Bronchial epithelial cell (primary cell): ENCODE data around the gene NAV3. TPM values are rescaled to one million over a fixed set of nuclear protein-coding genes. Genes with fewer than 3 reads are reported as not detected.
A peak's percentile ranks its signal among the peaks of the same experiment; 100 is the strongest.

ENCODE experiments used
- DNase-seq: peaks from one replicate; pipeline ENCODE4 v3.0.0-alpha.2; 2010; ENCODE audit warnings: low read depth
- FAIRE-seq: peaks from 2 replicates; lab custom pipeline; 2011; peaks lifted over from hg19 to GRCh38; lab: Jason Lieb, UNC
- H3K27me3 ChIP-seq: 2 replicates; pipeline ENCODE4 v1.5.1; 2011; ENCODE audit warnings: low read length; ENCODE audit not compliant: control insufficient read depth, insufficient read depth
- H3K36me3 ChIP-seq: 2 replicates; pipeline ENCODE4 v1.5.1; 2011; ENCODE audit warnings: low read length; ENCODE audit not compliant: control insufficient read depth, insufficient read depth
- H3K4me3 ChIP-seq: 2 replicates; pipeline ENCODE4 v1.5.1; 2011; ENCODE audit warnings: mild to moderate bottlenecking, low read depth, low read length, control low read depth
- total RNA-seq: library from RNA; depleted of rRNA; stranded (reverse); fragments of >200 nt; gene quantifications from 2 replicates; pipeline ENCODE4 v1.2.1, GENCODE V29; 2014
- TF ChIP-seq, protein P1 (sequence below): IDR thresholded peaks from 2 replicates; pipeline ENCODE4 v1.5.1; 2011; ENCODE audit warnings: mild to moderate bottlenecking, moderate library complexity, low read length, control low read depth, inconsistent platforms; ENCODE audit not compliant: insufficient read depth, severe bottlenecking

Gene NAV3
- total RNA-seq, 1 donor from 2014 or later = 1.6 TPM

DNA sequence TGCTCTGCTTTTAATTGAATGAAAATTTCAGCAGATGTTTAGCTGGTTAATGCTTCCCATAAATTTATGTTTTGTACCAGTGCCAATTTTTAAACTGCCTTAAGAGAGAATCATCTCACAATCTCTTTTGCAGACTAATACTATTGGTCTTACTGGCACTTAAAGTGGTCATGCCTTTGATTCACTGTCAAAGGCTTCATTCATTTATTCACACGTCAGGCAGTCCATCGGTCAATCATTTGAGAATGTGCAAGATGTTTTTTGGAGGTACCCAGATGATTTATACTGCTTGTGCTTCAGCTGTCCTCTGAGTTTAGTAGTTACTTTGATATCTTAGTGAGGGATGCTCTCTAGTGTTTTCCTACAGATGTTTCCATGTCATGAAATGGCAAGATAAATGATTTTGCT lies 83.4 kb downstream of the NAV3 start:
- no peaks in the 10 kb centered on the region for H3K27me3 ChIP-seq

GRCh38 chr12:77915071-77915600 lies 84.4 kb downstream of the NAV3 start:
- no peak for FAIRE-seq
- no peak for DNase-seq
- Histone ChIP-seq H3K27me3 (no peaks in the 10 kb centered on the region), H3K36me3 (no peaks in the 10 kb centered on the region), H3K4me3 (no peak overlapping the region)
- TF ChIP-seq, protein P1, sequence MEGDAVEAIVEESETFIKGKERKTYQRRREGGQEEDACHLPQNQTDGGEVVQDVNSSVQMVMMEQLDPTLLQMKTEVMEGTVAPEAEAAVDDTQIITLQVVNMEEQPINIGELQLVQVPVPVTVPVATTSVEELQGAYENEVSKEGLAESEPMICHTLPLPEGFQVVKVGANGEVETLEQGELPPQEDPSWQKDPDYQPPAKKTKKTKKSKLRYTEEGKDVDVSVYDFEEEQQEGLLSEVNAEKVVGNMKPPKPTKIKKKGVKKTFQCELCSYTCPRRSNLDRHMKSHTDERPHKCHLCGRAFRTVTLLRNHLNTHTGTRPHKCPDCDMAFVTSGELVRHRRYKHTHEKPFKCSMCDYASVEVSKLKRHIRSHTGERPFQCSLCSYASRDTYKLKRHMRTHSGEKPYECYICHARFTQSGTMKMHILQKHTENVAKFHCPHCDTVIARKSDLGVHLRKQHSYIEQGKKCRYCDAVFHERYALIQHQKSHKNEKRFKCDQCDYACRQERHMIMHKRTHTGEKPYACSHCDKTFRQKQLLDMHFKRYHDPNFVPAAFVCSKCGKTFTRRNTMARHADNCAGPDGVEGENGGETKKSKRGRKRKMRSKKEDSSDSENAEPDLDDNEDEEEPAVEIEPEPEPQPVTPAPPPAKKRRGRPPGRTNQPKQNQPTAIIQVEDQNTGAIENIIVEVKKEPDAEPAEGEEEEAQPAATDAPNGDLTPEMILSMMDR = no peak

More for the DNA sequence above, 83.4 kb downstream of the NAV3 start:
- FAIRE-seq (no peak), DNase-seq (no peak)
- no peak overlapping the region for H3K4me3 ChIP-seq
- H3K36me3 ChIP-seq = no peaks in the 10 kb centered on the region
- TF ChIP-seq, protein P1 = no peak

GRCh38 chr12:77916276-77916675 lies 85.6 kb downstream of the NAV3 start:
- FAIRE-seq = no peak
- peak; percentile 60 for DNase-seq
- H3K4me3 ChIP-seq = no peak overlapping the region
- TF ChIP-seq, protein P1 = no peak
- H3K27me3 ChIP-seq = no peaks in the 10 kb centered on the region
- H3K36me3 ChIP-seq = no peaks in the 10 kb centered on the region

DNA sequence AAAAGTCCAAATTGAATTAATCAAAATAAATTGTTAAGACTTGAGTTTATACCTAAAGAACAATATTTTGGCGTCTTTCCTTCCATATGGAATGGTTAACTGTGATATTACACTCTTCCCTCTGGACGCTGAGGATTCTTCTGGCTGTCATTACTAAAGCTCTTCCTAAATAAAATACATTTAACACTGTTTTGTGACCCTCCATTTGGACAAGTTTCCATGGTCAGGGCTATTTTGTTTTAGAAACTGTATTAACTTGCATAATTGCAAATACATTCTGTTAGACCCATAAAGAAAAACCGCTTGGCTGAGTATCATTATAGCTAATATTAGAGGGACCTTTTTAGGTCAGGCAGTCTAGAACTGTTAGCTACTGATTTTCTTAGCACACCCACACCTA lies 87.4 kb downstream of the NAV3 start:
- FAIRE-seq = no peak
- H3K27me3 ChIP-seq = no peaks in the 10 kb centered on the region
- H3K4me3 ChIP-seq = no peak overlapping the region
- H3K36me3 ChIP-seq = no peaks in the 10 kb centered on the region
- DNase-seq = no peak
- TF ChIP-seq, protein P1 = no peak

GRCh38 chr12:77919450-77919849 lies 88.8 kb downstream of the NAV3 start:
- DNase-seq = no peak
- Histone ChIP-seq H3K4me3 (no peak overlapping the region), H3K27me3 (no peaks in the 10 kb centered on the region), H3K36me3 (no peaks in the 10 kb centered on the region)
- TF ChIP-seq, protein P1 = no peak
- no peak for FAIRE-seq

DNA sequence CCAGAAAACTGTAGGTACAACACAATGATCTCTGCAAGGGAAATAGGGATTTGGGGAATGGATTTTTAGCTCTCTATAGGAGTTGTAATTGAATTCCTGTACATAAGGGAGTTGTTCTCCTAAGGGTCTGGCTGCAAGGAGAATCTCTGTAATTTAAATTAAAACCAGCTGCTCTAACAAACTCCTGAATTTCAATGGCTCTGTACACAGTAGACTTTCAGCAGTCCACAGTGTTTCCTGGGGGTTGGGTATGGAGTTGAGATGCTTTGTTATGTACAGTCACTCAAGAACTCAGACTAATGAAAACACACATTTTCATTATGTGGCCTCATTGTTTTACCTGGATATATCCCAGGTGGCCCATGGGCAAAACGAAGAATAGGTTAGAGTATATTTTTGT lies 93.2 kb downstream of the NAV3 start:
- FAIRE-seq (no peak), DNase-seq (no peak)
- H3K27me3 ChIP-seq = no peaks in the 10 kb centered on the region
- H3K4me3 ChIP-seq = no peak overlapping the region
- no peaks in the 10 kb centered on the region for H3K36me3 ChIP-seq
- TF ChIP-seq, protein P1 = no peak
